Lower leg skin (tissue), 3 donors: ENCODE results near the gene APC.

ENCODE experiments used
- CTCF ChIP-seq, 3 donors: fragments of 450-650 bp; IDR thresholded peaks; one replicate each; pipeline ENCODE4 v1.5.1; 2016; ENCODE audit warnings: antibody characterized with exemption in 3 of 3, mild to moderate bottlenecking in 3 of 3, moderate library complexity in 2 of 3
- POLR2A ChIP-seq, 2 donors: fragments of 450-650 bp; IDR thresholded peaks; one replicate each; pipeline ENCODE4 v1.6.1; 2016 to 2017; ENCODE audit warnings: antibody characterized with exemption in 2 of 2, mild to moderate bottlenecking in 1 of 2, moderate library complexity in 1 of 2

GRCh38 chr5:112892776-112893175, 155.1 kb downstream of the APC start:
- TF ChIP-seq CTCF (IDR thresholded peaks at IDR 0.05), result no peak
- TF ChIP-seq POLR2A (IDR thresholded peaks at IDR 0.05), result no peak
